Caco-2 (cell line): Measurements from ENCODE around the gene RBM4. TPM values are rescaled to one million over a fixed set of nuclear protein-coding genes. Genes with fewer than 3 reads are reported as not detected.

Experiments used
- BruUV-seq: library from RNA; stranded (reverse); fragments of 400-500 nt; replicated peaks from 2 replicates; lab custom pipeline; 2021; lab: Mats Ljungman, UMichigan
- CTCF ChIA-PET: fragments of 300-600 bp; sonication (Branson Sonifier 250); formaldehyde crosslinking; loops from one replicate; lab custom pipeline; 2022; ENCODE audit warnings: antibody characterized with exemption; lab: Charles Lee
- POLR2A ChIA-PET: fragments of 300-600 bp; sonication (Branson Sonifier 250); formaldehyde crosslinking; loops from one replicate; lab custom pipeline; 2022; ENCODE audit warnings: antibody characterized with exemption; lab: Charles Lee
- DNase-seq, 2 experiments: peaks; one replicate each; pipeline versions ENCODE4 v3.0.0 to v3.0.0-alpha.2; 2020 to 2022
- H3K27me3 ChIP-seq: replicated peaks from 2 replicates; pipeline ENCODE4 v1.6.0; 2011; ENCODE audit warnings: low read length; ENCODE audit not compliant: control insufficient read depth, insufficient read depth
- H3K36me3 ChIP-seq: 2 replicates; pipeline ENCODE4 v1.5.1; 2011; ENCODE audit warnings: low read length; ENCODE audit not compliant: control insufficient read depth, insufficient read depth
- H3K4me1 ChIP-seq: fragments of 250-450 bp; sonication (Bioruptor Pico); 2 replicates; pipeline ENCODE4 v1.5.1; 2020; ENCODE audit warnings: mild to moderate bottlenecking
- H3K4me3 ChIP-seq: 2 replicates; pipeline ENCODE4 v1.5.1; 2011; ENCODE audit warnings: low read depth, mild to moderate bottlenecking, control low read depth, low read length
- H3K9me3 ChIP-seq: fragments of 250-450 bp; sonication (Bioruptor Pico); 2 replicates; pipeline ENCODE4 v1.5.1; 2020; ENCODE audit warnings: mild to moderate bottlenecking, moderate library complexity
- H3K27ac Mint-ChIP-seq: one replicate; pipeline ENCODE4 v1.8.0; 2022; ENCODE audit warnings: mixed read lengths; ENCODE audit not compliant: unreplicated experiment
- H3K27me3 Mint-ChIP-seq: one replicate; pipeline ENCODE4 v1.8.0; 2022; ENCODE audit warnings: mixed read lengths; ENCODE audit not compliant: insufficient read depth, unreplicated experiment
- H3K36me3 Mint-ChIP-seq: one replicate; pipeline ENCODE4 v1.8.0; 2022; ENCODE audit warnings: mild to moderate bottlenecking, mixed read lengths; ENCODE audit not compliant: insufficient read depth, unreplicated experiment
- H3K4me1 Mint-ChIP-seq: one replicate; pipeline ENCODE4 v1.8.0; 2022; ENCODE audit warnings: low read depth, mixed read lengths; ENCODE audit not compliant: unreplicated experiment
- H3K4me3 Mint-ChIP-seq: one replicate; pipeline ENCODE4 v1.8.0; 2022; ENCODE audit warnings: mild to moderate bottlenecking, moderate library complexity, mixed read lengths; ENCODE audit not compliant: unreplicated experiment
- H3K9me3 Mint-ChIP-seq: one replicate; pipeline ENCODE4 v1.8.0; 2022; ENCODE audit warnings: mixed read lengths; ENCODE audit not compliant: unreplicated experiment
- CTCF ChIP-seq, 2 experiments: fragments of 200-600 bp in 1 of 2; IDR thresholded peaks; 1 replicate in 1 of 2; 2 replicates in 1 of 2; pipeline versions ENCODE4 v1.5.1 to v1.8.0; 2011 to 2022; ENCODE audit warnings: antibody characterized with exemption in 1 of 2, control low read depth in 1 of 2, inconsistent platforms in 1 of 2, low read depth in 1 of 2, low read length in 1 of 2, mild to moderate bottlenecking in 1 of 2, moderate library complexity in 1 of 2; ENCODE audit not compliant: insufficient read depth in 1 of 2, severe bottlenecking in 1 of 2, unreplicated experiment in 1 of 2
- intact Hi-C: fragments of 100-400 bp; cut with micrococcal nuclease; formaldehyde crosslinking; loops from one replicate; pipeline ENCODE4 v1.10.0; 2022; ENCODE audit not compliant: unreplicated experiment
- total RNA-seq: library from RNA; stranded (reverse); gene quantifications from 2 replicates; pipeline ENCODE4 v1.2.3, GENCODE V29; 2022

The RBM4 gene
- total RNA-seq, 1 experiment from 2014 or later, result 257 TPM

GRCh38 chr11:66600219-66600618 lies 38.3 kb upstream of the RBM4 start:
- Mint-ChIP-seq H3K4me1 (no peaks in the 10 kb centered on the region), H3K36me3 (peaks cover 30% of the 10 kb centered on the region), H3K27me3 (no peaks in the 10 kb centered on the region), H3K9me3 (no peaks in the 10 kb centered on the region), H3K4me3 (no peak overlapping the region), H3K27ac (no peak overlapping the region)
- no peaks in the 10 kb centered on the region for H3K9me3 ChIP-seq
- no peak overlapping the region for H3K4me3 ChIP-seq
- ChIA-PET CTCF (no interaction called here), POLR2A (interaction anchor here (1.0 kb wide), 2 partner anchors 16 to 17 kb away, joined by 3 read pairs; partner anchors contain the start of gene RBM14)
- no peaks in the 10 kb centered on the region for H3K27me3 ChIP-seq
- BruUV-seq, result no TSS peak
- DNase-seq, result no peak
- H3K36me3 ChIP-seq, result peaks cover 1% of the 10 kb centered on the region; the same call in 1 of the 2 replicates
- intact Hi-C loops, result no loop called here
- H3K4me1 ChIP-seq, result no peaks in the 10 kb centered on the region
- TF ChIP-seq CTCF (IDR thresholded peaks at IDR 0.05; ENCODE audit: insufficient read depth in 1 of 2, low read depth in 1 of 2, low read length in 1 of 2, severe bottlenecking in 1 of 2, unreplicated experiment in 1 of 2), result no peak

- Histone ChIP-seq H3K27me3 (no peaks in the 10 kb centered on the region), H3K4me3 (no peak overlapping the region), H3K4me1 (no peaks in the 10 kb centered on the region), H3K9me3 (no peaks in the 10 kb centered on the region), H3K36me3 (peaks cover 1% of the 10 kb centered on the region; the same call in 1 of the 2 replicates)
- CTCF ChIA-PET, result interaction anchor here (1.1 kb wide), 1 partner anchor 39 kb away, joined by 3 read pairs; no protein-coding TSS in a partner anchor
- DNase-seq, result no peak
- no peaks in the 10 kb centered on the region for H3K4me1 Mint-ChIP-seq
- no peaks in the 10 kb centered on the region for H3K27me3 Mint-ChIP-seq
- no peak overlapping the region for H3K4me3 Mint-ChIP-seq
- no peak for TF ChIP-seq CTCF (IDR thresholded peaks at IDR 0.05; ENCODE audit: insufficient read depth in 1 of 2, low read depth in 1 of 2, low read length in 1 of 2, severe bottlenecking in 1 of 2, unreplicated experiment in 1 of 2)
- no TSS peak for BruUV-seq
- intact Hi-C loops, result no loop called here
- no peaks in the 10 kb centered on the region for H3K9me3 Mint-ChIP-seq
- H3K27ac Mint-ChIP-seq, result no peak overlapping the region
- POLR2A ChIA-PET, result interaction anchor here (1.0 kb wide), 1 partner anchor 15 kb away, joined by 3 read pairs; the partner anchor contains the start of gene RBM14
- peaks cover 31% of the 10 kb centered on the region for H3K36me3 Mint-ChIP-seq
Measured at GRCh38 chr11:66600631-66601233, 37.8 kb upstream of the RBM4 start.

GRCh38 chr11:66603072-66603471 lies 35.4 kb upstream of the RBM4 start:
- Histone ChIP-seq H3K4me1 (no peaks in the 10 kb centered on the region), H3K36me3 (0 out of 2 replicates have a peak, but pooled peaks cover 1% of the 10 kb centered on the region), H3K4me3 (no peak overlapping the region), H3K9me3 (no peaks in the 10 kb centered on the region), H3K27me3 (no peaks in the 10 kb centered on the region)
- no peak for DNase-seq
- H3K9me3 Mint-ChIP-seq, result no peaks in the 10 kb centered on the region
- CTCF ChIA-PET, result interaction anchor here (0.6 kb wide), 1 partner anchor 384 kb away, joined by 4 read pairs; no protein-coding TSS in a partner anchor
- no peak overlapping the region for H3K27ac Mint-ChIP-seq
- no peaks in the 10 kb centered on the region for H3K27me3 Mint-ChIP-seq
- no peaks in the 10 kb centered on the region for H3K4me1 Mint-ChIP-seq
- no peak for TF ChIP-seq CTCF (IDR thresholded peaks at IDR 0.05; ENCODE audit: insufficient read depth in 1 of 2, low read depth in 1 of 2, low read length in 1 of 2, severe bottlenecking in 1 of 2, unreplicated experiment in 1 of 2)
- peaks cover 32% of the 10 kb centered on the region for H3K36me3 Mint-ChIP-seq
- POLR2A ChIA-PET, result no interaction called here
- no peak overlapping the region for H3K4me3 Mint-ChIP-seq
- BruUV-seq, result no TSS peak
- intact Hi-C loops, result no loop called here
